Measurements from ENCODE around the gene RFPL1.

- no peak for TF ChIP-seq CTCF (conservative IDR thresholded peaks at IDR 0.05 in 1 of 2, IDR thresholded peaks at IDR 0.05 in 1 of 2; ENCODE audit: extremely low read depth in 1 of 2, insufficient read depth in 1 of 2, low read depth in 1 of 2, low read length in 2 of 2)
- no peak for TF ChIP-seq EZH2 (IDR thresholded peaks at IDR 0.05; ENCODE audit: borderline replicate concordance, low read length)
Measured at GRCh38 chr22:29450222-29450621, 11.8 kb downstream of the RFPL1 start.
